HEK293T (cell line): Measurements from ENCODE around the gene MRPL52.
"Not testable (repeated sequence)": the region's sequence is repeated elsewhere in the genome, so short reads cannot be mapped to it uniquely, and the experiment has no call there.

ENCODE experiments used
- CTCF ChIA-PET: fragments of 350-600 bp; formaldehyde crosslinking; extraction: SDS; loops from one replicate; lab custom pipeline; 2021; ENCODE audit warnings: antibody characterized with exemption, inconsistent platforms; lab: Yijun Ruan, JAX
- POLR2A ChIA-PET: fragments of 350-600 bp; formaldehyde crosslinking; extraction: SDS; loops from one replicate; lab custom pipeline; 2020; ENCODE audit warnings: antibody characterized with exemption, inconsistent platforms; lab: Yijun Ruan, JAX
- DNase-seq: peaks from one replicate; pipeline ENCODE4 v3.0.0; 2012; ENCODE audit warnings: mixed read lengths; ENCODE audit errors: extremely low spot score
- ARNT ChIP-seq: fragments of 450-650 bp; IDR thresholded peaks from 2 replicates; pipeline ENCODE4 v1.6.1; 2017; ENCODE audit warnings: mild to moderate bottlenecking
- BHLHE40 ChIP-seq: fragments of 450-650 bp; IDR thresholded peaks from 2 replicates; pipeline ENCODE4 v1.6.1; 2016; ENCODE audit warnings: mild to moderate bottlenecking, moderate library complexity, borderline replicate concordance
- CTBP1 ChIP-seq: fragments of 450-650 bp; IDR thresholded peaks from 2 replicates; pipeline ENCODE4 v1.6.1; 2016; ENCODE audit warnings: borderline replicate concordance
- ELF4 ChIP-seq: fragments of 450-650 bp; IDR thresholded peaks from 2 replicates; pipeline ENCODE4 v1.6.1; 2017; ENCODE audit warnings: antibody characterized with exemption
- FOXA1 ChIP-seq: fragments of 450-650 bp; IDR thresholded peaks from 2 replicates; pipeline ENCODE4 v1.6.1; 2016; ENCODE audit warnings: mild to moderate bottlenecking
- FOXK2 ChIP-seq: fragments of 450-650 bp; IDR thresholded peaks from 2 replicates; pipeline ENCODE4 v1.6.1; 2016; ENCODE audit warnings: mild to moderate bottlenecking
- FOXM1 ChIP-seq: fragments of 450-650 bp; IDR thresholded peaks from 2 replicates; pipeline ENCODE4 v1.6.1; 2017; ENCODE audit warnings: mild to moderate bottlenecking, borderline replicate concordance
- HDGF ChIP-seq: fragments of 450-650 bp; IDR thresholded peaks from 2 replicates; pipeline ENCODE4 v1.6.1; 2017; ENCODE audit warnings: antibody characterized with exemption, borderline replicate concordance
- L3MBTL2 ChIP-seq: fragments of 450-650 bp; conservative IDR thresholded peaks from 2 replicates; pipeline ENCODE4 v1.6.1; 2016; ENCODE audit warnings: mild to moderate bottlenecking
- LEF1 ChIP-seq: fragments of 450-650 bp; IDR thresholded peaks from 2 replicates; pipeline ENCODE4 v1.6.1; 2017; ENCODE audit warnings: mild to moderate bottlenecking, borderline replicate concordance
- NFRKB ChIP-seq: fragments of 450-650 bp; IDR thresholded peaks from 2 replicates; pipeline ENCODE4 v1.6.1; 2016; ENCODE audit warnings: mild to moderate bottlenecking, moderate library complexity
- PKNOX1 ChIP-seq: fragments of 450-650 bp; IDR thresholded peaks from 2 replicates; pipeline ENCODE4 v1.6.1; 2016
- SP1 ChIP-seq: fragments of 450-650 bp; IDR thresholded peaks from 2 replicates; pipeline ENCODE4 v1.6.1; 2017
- SUZ12 ChIP-seq: fragments of 450-650 bp; IDR thresholded peaks from 2 replicates; pipeline ENCODE4 v1.6.1; 2016; ENCODE audit warnings: mild to moderate bottlenecking
- TARDBP ChIP-seq: fragments of 450-650 bp; IDR thresholded peaks from 2 replicates; pipeline ENCODE4 v1.6.1; 2016
- ZNF384 ChIP-seq: fragments of 450-650 bp; IDR thresholded peaks from 2 replicates; pipeline ENCODE4 v1.6.1; 2016

MRPL52 gene

GRCh38 chr14:22849212-22849819, 19.6 kb downstream of the MRPL52 start:
- POLR2A ChIA-PET, result interaction anchor here (0.6 to 2.5 kb wide), 8 partner anchors 10 to 83 kb away, joined by 3 to 11 read pairs (median 4); no protein-coding TSS in a partner anchor
- DNase-seq, result peak; percentile 9
- CTCF ChIA-PET, result interaction anchor here (0.6 to 8.5 kb wide), 3 partner anchors 25 to 278 kb away, joined by 3 to 62 read pairs (median 3); no protein-coding TSS in a partner anchor
- TF ChIP-seq ELF4 (no peak), PKNOX1 (no peak), NFRKB (no peak), ZNF384 (no peak), ARNT (no peak), TARDBP (no peak), L3MBTL2 (no peak), SP1 (no peak), FOXK2 (no peak), FOXM1 (no peak), SUZ12 (no peak), FOXA1 (no peak), CTBP1 (no peak)

DNA sequence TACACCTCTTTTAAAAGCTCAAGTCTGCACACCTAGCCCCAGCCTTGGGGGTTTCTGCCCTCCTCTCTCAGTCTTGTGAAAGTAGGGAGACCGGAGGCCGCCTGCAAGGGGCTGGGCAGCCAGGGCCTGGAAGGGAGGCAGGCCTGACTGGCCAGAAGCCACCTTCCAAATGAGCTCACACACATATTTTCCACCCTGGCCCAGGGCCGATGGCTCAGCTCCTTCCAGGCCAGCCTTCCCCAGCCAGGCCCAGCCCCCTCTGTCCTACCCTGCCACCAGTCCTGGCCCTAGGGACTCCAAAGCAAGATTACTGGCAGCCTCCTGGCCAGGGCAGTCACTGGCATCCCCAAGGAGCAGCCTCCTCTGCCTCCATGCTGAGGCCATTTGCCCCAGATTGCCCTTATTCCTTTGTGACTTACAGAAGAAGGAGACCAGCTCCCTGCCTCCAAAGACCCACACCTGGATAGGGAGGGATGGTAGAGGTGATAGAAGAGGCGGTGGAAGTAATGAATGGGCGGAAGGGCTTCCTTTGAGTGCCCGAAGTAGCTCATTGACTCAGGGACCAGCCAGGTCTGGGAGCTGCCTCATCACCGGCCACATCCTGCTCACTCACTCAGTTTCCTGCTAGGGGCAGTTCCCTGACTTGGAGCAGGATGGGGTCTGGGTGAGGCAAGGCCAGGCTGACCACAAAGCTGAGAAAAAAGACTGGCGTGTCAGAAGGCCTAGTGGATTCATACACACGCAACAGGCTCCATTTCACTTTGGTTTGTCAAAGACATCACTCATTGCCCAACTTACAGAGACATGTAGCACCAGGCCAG, 21.5 kb downstream of the MRPL52 start:
- DNase-seq, result no peak
- POLR2A ChIA-PET, result interaction anchor here (1.3 to 2.9 kb wide), 5 partner anchors 12 to 85 kb away, joined by 3 to 11 read pairs (median 6); partner anchors contain the start of gene OXA1L
- CTCF ChIA-PET, result interaction anchor here (0.7 to 8.5 kb wide), 3 partner anchors 27 to 98 kb away, joined by 3 to 62 read pairs (median 3); no protein-coding TSS in a partner anchor
- TF ChIP-seq PKNOX1 (no peak), BHLHE40 (no peak), ARNT (no peak), CTBP1 (no peak), SP1 (no peak), ZNF384 (no peak), TARDBP (no peak), LEF1 (no peak), L3MBTL2 (no peak)

DNA sequence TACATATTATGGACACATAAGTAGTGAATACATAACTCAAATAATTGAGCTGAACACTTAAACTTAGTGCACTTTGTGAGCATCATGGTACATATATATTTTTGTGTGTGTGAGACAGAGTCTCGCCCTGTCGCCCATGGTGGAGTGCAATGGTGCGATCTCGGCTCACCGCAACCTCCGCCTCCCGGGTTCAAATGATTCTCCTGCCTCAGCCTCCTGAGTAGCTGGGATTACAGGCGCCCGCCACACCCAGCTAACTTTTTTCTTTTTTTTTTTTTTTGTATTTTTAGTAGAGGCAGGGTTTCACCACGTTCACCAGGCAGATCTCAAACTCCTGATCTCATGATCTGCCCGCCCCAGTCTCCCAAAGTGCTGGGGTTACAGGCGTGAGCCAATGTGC, 22.5 kb downstream of the MRPL52 start:
- POLR2A ChIA-PET, result interaction anchor here (0.9 to 2.9 kb wide), 6 partner anchors 14 to 105 kb away, joined by 3 to 13 read pairs (median 4); partner anchors contain the start of genes HAUS4, MRPL52 and OXA1L
- not testable (repeated sequence) for DNase-seq
- CTCF ChIA-PET, result interaction anchor here (0.6 to 8.5 kb wide), 18 partner anchors 10 to 295 kb away, joined by 3 to 62 read pairs (median 4); partner anchors contain the start of gene LRP10

- ChIA-PET POLR2A (interaction anchor here (0.9 to 2.9 kb wide), 6 partner anchors 23 to 104 kb away, joined by 3 to 13 read pairs (median 4); partner anchors contain the start of genes HAUS4, MRPL52, OXA1L and RBM23), CTCF (interaction anchor here (0.5 to 8.5 kb wide), 18 partner anchors 10 to 296 kb away, joined by 3 to 62 read pairs (median 4); partner anchors contain the start of gene LRP10)
- DNase-seq, result no peak
- TF ChIP-seq TARDBP (no peak), FOXA1 (no peak), L3MBTL2 (no peak), SP1 (no peak), NFRKB (no peak), FOXM1 (no peak), HDGF (no peak), SUZ12 (no peak), BHLHE40 (no peak), FOXK2 (no peak), PKNOX1 (no peak), ZNF384 (no peak), LEF1 (no peak)
Measured at GRCh38 chr14:22852599-22852939, 22.9 kb downstream of the MRPL52 start.

DNA sequence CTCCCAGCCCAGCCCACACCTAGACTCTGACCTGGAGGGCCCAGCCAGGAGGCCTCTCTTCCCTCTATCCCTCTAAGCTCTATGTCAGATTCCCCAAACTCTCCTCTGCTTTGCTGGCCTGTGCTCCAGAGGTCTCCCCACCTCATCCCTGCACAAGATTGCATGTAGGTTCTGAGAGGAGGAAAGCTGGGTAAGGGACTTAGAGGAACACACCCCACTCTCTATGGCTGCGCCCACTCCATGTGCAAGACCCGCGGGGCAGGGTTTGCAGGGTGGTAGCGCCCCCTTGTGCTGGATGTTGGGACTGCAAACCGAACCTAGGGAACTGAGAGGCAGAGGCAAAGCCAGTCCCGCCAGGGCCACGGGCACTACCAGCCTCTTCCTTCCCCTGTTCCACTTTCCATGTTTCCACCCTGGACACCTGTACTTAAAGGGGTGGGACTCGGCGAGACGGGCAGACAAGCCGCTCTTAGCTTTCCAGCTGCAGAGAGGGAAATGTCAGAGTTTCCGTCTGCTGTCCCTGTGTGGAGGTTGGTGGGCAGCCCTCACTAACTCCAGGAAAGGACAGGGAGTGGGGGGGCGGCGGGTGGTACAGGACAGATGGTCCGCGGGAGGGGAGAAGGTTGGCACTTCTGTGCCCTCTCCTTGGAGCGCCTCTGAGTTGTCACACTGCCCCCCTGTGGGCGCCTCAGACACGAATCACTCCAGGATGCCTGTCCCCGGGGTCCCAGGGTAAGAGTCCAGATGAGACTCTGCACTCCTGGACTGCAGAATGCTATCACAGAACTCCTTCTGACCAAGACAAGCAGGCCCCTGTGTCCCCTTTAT, 23.5 kb downstream of the MRPL52 start:
- CTCF ChIA-PET, result interaction anchor here (0.5 to 8.5 kb wide), 24 partner anchors 9 to 544 kb away, joined by 3 to 62 read pairs (median 4); partner anchors contain the start of genes LRP10 and MMP14
- no peak for TF ChIP-seq CTBP1
- no peak for TF ChIP-seq SUZ12
- TF ChIP-seq ZNF384, result no peak
- no peak for TF ChIP-seq SP1
- TF ChIP-seq ARNT, result no peak
- TF ChIP-seq L3MBTL2, result no peak
- TF ChIP-seq NFRKB, result no peak
- TF ChIP-seq FOXA1, result no peak
- no peak for TF ChIP-seq LEF1
- TF ChIP-seq FOXM1, result no peak
- no peak for TF ChIP-seq HDGF
- no peak for TF ChIP-seq PKNOX1
- no peak for TF ChIP-seq FOXK2
- TF ChIP-seq ELF4, result no peak
- TF ChIP-seq BHLHE40, result no peak
- POLR2A ChIA-PET, result interaction anchor here (0.9 to 1.5 kb wide), 5 partner anchors 24 to 104 kb away, joined by 3 to 13 read pairs (median 3); partner anchors contain the start of genes HAUS4, MRPL52 and RBM23
- peak; percentile 84 for DNase-seq

DNA sequence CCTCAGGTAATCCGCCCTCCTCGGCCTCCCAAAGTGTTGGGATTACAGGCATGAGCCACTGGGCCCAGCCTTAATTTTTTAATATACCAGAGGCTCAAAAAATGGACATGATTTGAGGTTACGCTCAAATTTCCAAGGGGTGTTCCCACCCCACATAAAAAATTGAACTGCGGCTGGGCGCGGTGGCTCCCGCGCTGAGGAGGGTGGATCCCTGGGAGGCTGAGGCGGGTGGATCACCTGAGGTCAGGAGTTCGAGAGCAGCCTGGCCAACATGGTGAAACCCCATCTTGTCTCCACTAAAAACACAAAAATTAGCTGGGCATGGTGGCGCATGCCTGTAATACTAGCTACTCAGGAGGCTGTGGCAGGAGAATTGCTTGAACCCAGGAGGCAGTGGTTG, 24.6 kb downstream of the MRPL52 start:
- ChIA-PET POLR2A (interaction anchor here (2.4 kb wide), 1 partner anchor 31 kb away, joined by 7 read pairs; no protein-coding TSS in a partner anchor), CTCF (interaction anchor here (0.6 to 8.5 kb wide), 14 partner anchors 8 to 298 kb away, joined by 3 to 62 read pairs (median 4); partner anchors contain the start of gene DAD1)
- DNase-seq, result not testable (repeated sequence)
